ENCODE results near the gene MAU2.

DNA sequence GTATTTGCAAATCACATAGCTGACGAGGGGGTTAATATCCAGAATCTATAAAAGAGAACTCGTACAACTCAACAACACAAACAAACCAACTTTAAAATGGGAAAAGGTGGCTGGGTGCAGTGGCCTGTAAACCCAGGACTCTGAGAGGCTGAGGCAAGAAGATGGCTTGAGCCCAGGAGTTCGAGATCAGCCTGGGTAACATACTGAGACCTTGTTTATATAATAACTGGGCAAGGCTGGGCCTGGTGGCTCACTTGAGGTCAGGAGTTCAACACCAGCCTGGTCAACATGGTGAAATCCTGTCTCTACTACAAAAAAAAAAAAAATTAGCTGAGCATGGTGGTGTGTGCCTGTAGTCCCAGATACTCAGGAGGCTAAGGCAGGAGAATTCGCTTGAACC is 25.7 kb upstream of the MAU2 start:
- no peak for TF ChIP-seq EP300 (conservative IDR thresholded peaks at IDR 0.05; ENCODE audit: poor library complexity, severe bottlenecking)
- TF ChIP-seq, protein P1, sequence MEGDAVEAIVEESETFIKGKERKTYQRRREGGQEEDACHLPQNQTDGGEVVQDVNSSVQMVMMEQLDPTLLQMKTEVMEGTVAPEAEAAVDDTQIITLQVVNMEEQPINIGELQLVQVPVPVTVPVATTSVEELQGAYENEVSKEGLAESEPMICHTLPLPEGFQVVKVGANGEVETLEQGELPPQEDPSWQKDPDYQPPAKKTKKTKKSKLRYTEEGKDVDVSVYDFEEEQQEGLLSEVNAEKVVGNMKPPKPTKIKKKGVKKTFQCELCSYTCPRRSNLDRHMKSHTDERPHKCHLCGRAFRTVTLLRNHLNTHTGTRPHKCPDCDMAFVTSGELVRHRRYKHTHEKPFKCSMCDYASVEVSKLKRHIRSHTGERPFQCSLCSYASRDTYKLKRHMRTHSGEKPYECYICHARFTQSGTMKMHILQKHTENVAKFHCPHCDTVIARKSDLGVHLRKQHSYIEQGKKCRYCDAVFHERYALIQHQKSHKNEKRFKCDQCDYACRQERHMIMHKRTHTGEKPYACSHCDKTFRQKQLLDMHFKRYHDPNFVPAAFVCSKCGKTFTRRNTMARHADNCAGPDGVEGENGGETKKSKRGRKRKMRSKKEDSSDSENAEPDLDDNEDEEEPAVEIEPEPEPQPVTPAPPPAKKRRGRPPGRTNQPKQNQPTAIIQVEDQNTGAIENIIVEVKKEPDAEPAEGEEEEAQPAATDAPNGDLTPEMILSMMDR (IDR thresholded peaks at IDR 0.05; ENCODE audit: poor library complexity, severe bottlenecking): no peak
- no peak for TF ChIP-seq SMC3 (conservative IDR thresholded peaks at IDR 0.05; ENCODE audit: poor library complexity)
